Measurements from ENCODE around the gene RAD51B.
A peak's percentile ranks its signal among the peaks of the same experiment; 100 is the strongest.
"Not testable (repeated sequence)": the region's sequence is repeated elsewhere in the genome, so short reads cannot be mapped to it uniquely, and the experiment has no call there.

RAD51B gene

GRCh38 chr14:68686205-68686465 lies 866.6 kb downstream of the RAD51B start:
- no peak for DNase-seq (ENCODE audit: low spot score)

- no peak for DNase-seq (ENCODE audit: low spot score)
Measured at GRCh38 chr14:68686724-68687123, 867.1 kb downstream of the RAD51B start.

GRCh38 chr14:68687746-68688145 lies 868.2 kb downstream of the RAD51B start:
- DNase-seq (ENCODE audit: low spot score) = peak; percentile 92

- no peak for DNase-seq (ENCODE audit: low spot score)
Measured at GRCh38 chr14:68688872-68689371, 869.3 kb downstream of the RAD51B start.

GRCh38 chr14:68689511-68689910 lies 869.9 kb downstream of the RAD51B start:
- DNase-seq (ENCODE audit: low spot score) = no peak

- DNase-seq (ENCODE audit: low spot score) = no peak
Measured at GRCh38 chr14:68690089-68690958, 870.7 kb downstream of the RAD51B start.

- no peak for DNase-seq (ENCODE audit: low spot score)
Measured at GRCh38 chr14:68691031-68691791, 871.6 kb downstream of the RAD51B start.

GRCh38 chr14:68691792-68692118 lies 872.2 kb downstream of the RAD51B start:
- DNase-seq (ENCODE audit: low spot score) = no peak

GRCh38 chr14:68692216-68692615 lies 872.6 kb downstream of the RAD51B start:
- no peak for DNase-seq (ENCODE audit: low spot score)

- DNase-seq (ENCODE audit: low spot score) = no peak
Measured at GRCh38 chr14:68692916-68693771, 873.6 kb downstream of the RAD51B start.

- no peak for DNase-seq (ENCODE audit: low spot score)
Measured at GRCh38 chr14:68693926-68694325, 874.3 kb downstream of the RAD51B start.

- no peak for DNase-seq (ENCODE audit: low spot score)
Measured at GRCh38 chr14:68694516-68695235, 875.1 kb downstream of the RAD51B start.

- DNase-seq (ENCODE audit: low spot score) = peak; percentile 96
Measured at GRCh38 chr14:68695326-68695768, 875.8 kb downstream of the RAD51B start.

- DNase-seq (ENCODE audit: low spot score) = no peak
Measured at GRCh38 chr14:68695856-68696255, 876.3 kb downstream of the RAD51B start.

GRCh38 chr14:68696266-68696665 lies 876.7 kb downstream of the RAD51B start:
- no peak for DNase-seq (ENCODE audit: low spot score)

- no peak for DNase-seq (ENCODE audit: low spot score)
Measured at GRCh38 chr14:68696721-68697495, 877.3 kb downstream of the RAD51B start.

GRCh38 chr14:68698773-68699172 lies 879.2 kb downstream of the RAD51B start:
- DNase-seq (ENCODE audit: low spot score) = not testable (repeated sequence)

GRCh38 chr14:68701001-68701741 lies 881.6 kb downstream of the RAD51B start:
- no peak for DNase-seq (ENCODE audit: low spot score)

- no peak for DNase-seq (ENCODE audit: low spot score)
Measured at GRCh38 chr14:68702135-68702534, 882.6 kb downstream of the RAD51B start.

GRCh38 chr14:68702578-68702977 lies 883.0 kb downstream of the RAD51B start:
- no peak for DNase-seq (ENCODE audit: low spot score)

All from hepatic stellate cell (primary cell).